Amniotic epithelial cell (primary cell): ENCODE data around the gene MIEF1.

ENCODE experiments used
- DNase-seq: peaks from one replicate; pipeline ENCODE4 v3.0.0-alpha.2; 2010; ENCODE audit warnings: low read depth

The MIEF1 gene

GRCh38 chr22:39556970-39557841 is 55.1 kb downstream of the MIEF1 start:
- DNase-seq = peak; percentile 12

- no peak for DNase-seq
Measured at GRCh38 chr22:39558254-39558727, 56.2 kb downstream of the MIEF1 start.

- no peak for DNase-seq
Measured at GRCh38 chr22:39558950-39559349, 56.9 kb downstream of the MIEF1 start.

- no peak for DNase-seq
Measured at GRCh38 chr22:39559456-39560105, 57.5 kb downstream of the MIEF1 start.

GRCh38 chr22:39560127-39560526 is 58.0 kb downstream of the MIEF1 start:
- no peak for DNase-seq

- no peak for DNase-seq
Measured at GRCh38 chr22:39562839-39563489, 60.9 kb downstream of the MIEF1 start.

GRCh38 chr22:39563571-39564428 is 61.7 kb downstream of the MIEF1 start:
- DNase-seq = no peak

GRCh38 chr22:39565414-39565944 is 63.4 kb downstream of the MIEF1 start:
- no peak for DNase-seq

- no peak for DNase-seq
Measured at GRCh38 chr22:39567135-39567946, 65.3 kb downstream of the MIEF1 start.
